GM12878 (cell line): Measurements from ENCODE around the gene TIA1. TPM values are rescaled to one million over a fixed set of nuclear protein-coding genes. Genes with fewer than 3 reads are reported as not detected.
A peak's percentile ranks its signal among the peaks of the same experiment; 100 is the strongest.

ENCODE experiments used
- ATAC-seq: fragments of 200-7000 bp; cut with Tn5 transposase; 3 replicates; pipeline ENCODE4 v1.9.1; 2020; ENCODE audit warnings: mild to moderate bottlenecking, moderate library complexity
- BruUV-seq: library from RNA; stranded (reverse); fragments of 400-500 nt; replicated peaks from 2 replicates; lab custom pipeline; 2021; lab: Mats Ljungman, UMichigan
- CTCF ChIA-PET: fragments of 300-600 bp; sonication (Branson Sonifier 250); formaldehyde crosslinking; extraction: SDS; loops from one replicate; lab custom pipeline; 2021; ENCODE audit warnings: inconsistent platforms; lab: Yijun Ruan, JAX
- POLR2A ChIA-PET: fragments of 350-600 bp; formaldehyde crosslinking; extraction: SDS; loops from one replicate; lab custom pipeline; 2021; ENCODE audit warnings: inconsistent platforms; lab: Charles Lee
- RAD21 ChIA-PET: fragments of 300-600 bp; sonication (Branson Sonifier 250); formaldehyde crosslinking; loops from one replicate; lab custom pipeline; 2023; ENCODE audit warnings: antibody characterized with exemption; ENCODE audit not compliant: unreplicated experiment; lab: Charles Lee
- SMC1A ChIA-PET: fragments of 300-600 bp; sonication (Branson Sonifier 250); formaldehyde crosslinking; loops from one replicate; lab custom pipeline; 2023; ENCODE audit not compliant: unreplicated experiment, uncharacterized antibody; lab: Charles Lee
- DNase-seq: peaks from one replicate; pipeline ENCODE4 v3.0.0-alpha.2; 2011; ENCODE audit warnings: low read depth, low spot score
- FAIRE-seq: peaks from 3 replicates; lab custom pipeline; 2011; peaks lifted over from hg19 to GRCh38; lab: Jason Lieb, UNC
- H2AFZ ChIP-seq: 2 replicates; pipeline ENCODE4 v1.6.0; 2011; ENCODE audit warnings: low read depth, low read length, control low read depth; ENCODE audit not compliant: control insufficient read depth
- H3K27ac ChIP-seq: 2 replicates; pipeline ENCODE4 v1.5.1; 2011; ENCODE audit warnings: control low read depth; ENCODE audit not compliant: control insufficient read depth, insufficient read depth
- H3K27me3 ChIP-seq, 2 experiments: replicated peaks in 1 of 2; 2 replicates each; pipeline versions ENCODE4 v1.6.0 to v1.6.1; 2011; ENCODE audit warnings: low read length in 1 of 2; ENCODE audit not compliant: control insufficient read depth in 2 of 2, insufficient read depth in 2 of 2
- H3K36me3 ChIP-seq, 2 experiments: 2 replicates each; pipeline ENCODE4 v1.5.1; 2011; ENCODE audit warnings: low read length in 1 of 2; ENCODE audit not compliant: control insufficient read depth in 2 of 2, insufficient read depth in 2 of 2
- H3K4me1 ChIP-seq: 2 replicates; pipeline ENCODE4 v1.6.1; 2011; ENCODE audit warnings: mild to moderate bottlenecking, low read length, moderate library complexity, mixed read lengths; ENCODE audit not compliant: control insufficient read depth, insufficient read depth
- H3K4me2 ChIP-seq: 2 replicates; pipeline ENCODE4 v1.6.0; 2011; ENCODE audit warnings: control low read depth; ENCODE audit not compliant: control insufficient read depth, insufficient read depth
- H3K4me3 ChIP-seq: fragments of 200-600 bp; sonication (generic); 2 replicates; pipeline ENCODE4 v1.5.1; 2016
- H3K79me2 ChIP-seq: 2 replicates; pipeline ENCODE4 v1.6.0; 2011; ENCODE audit warnings: low read length; ENCODE audit not compliant: control insufficient read depth, insufficient read depth
- H3K9ac ChIP-seq: 2 replicates; pipeline ENCODE4 v1.8.0; 2011; ENCODE audit warnings: low read length, control low read depth, mixed read lengths; ENCODE audit not compliant: control insufficient read depth, insufficient read depth
- H3K9me3 ChIP-seq: replicated peaks from 3 replicates; pipeline ENCODE4 v1.5.1; 2011; ENCODE audit warnings: mild to moderate bottlenecking, low read length; ENCODE audit not compliant: control insufficient read depth, insufficient read depth
- H4K20me1 ChIP-seq: 2 replicates; pipeline ENCODE4 v1.6.0; 2011; ENCODE audit not compliant: control insufficient read depth, insufficient read depth
- BCL3 ChIP-seq: IDR thresholded peaks from 2 replicates; pipeline ENCODE4 v1.6.1; 2011; ENCODE audit warnings: borderline replicate concordance, low read depth, mild to moderate bottlenecking, moderate library complexity, low read length; ENCODE audit not compliant: insufficient read depth, poor library complexity, severe bottlenecking
- FOXK2 ChIP-seq: fragments of 450-650 bp; IDR thresholded peaks from 2 replicates; pipeline ENCODE4 v1.6.1; 2017; ENCODE audit warnings: mild to moderate bottlenecking, moderate library complexity
- MAX ChIP-seq: IDR thresholded peaks from 2 replicates; pipeline ENCODE4 v1.6.1; 2012; ENCODE audit warnings: low read depth, low read length, improper control_type of control experiment
- MEF2B ChIP-seq: fragments of 450-650 bp; IDR thresholded peaks from 2 replicates; pipeline ENCODE4 v1.6.1; 2018; ENCODE audit warnings: mild to moderate bottlenecking, moderate library complexity; ENCODE audit not compliant: partially characterized antibody, poor library complexity, severe bottlenecking
- RB1 ChIP-seq: fragments of 450-650 bp; formaldehyde crosslinking; IDR thresholded peaks from 2 replicates; pipeline ENCODE4 v1.6.1; 2017; ENCODE audit warnings: mild to moderate bottlenecking, borderline replicate concordance
- SMAD1 ChIP-seq: fragments of 450-650 bp; IDR thresholded peaks from 2 replicates; pipeline ENCODE4 v1.6.1; 2018; ENCODE audit warnings: mild to moderate bottlenecking, low read depth; ENCODE audit not compliant: partially characterized antibody
- SP1 ChIP-seq: IDR thresholded peaks from one replicate; pipeline ENCODE4 v1.6.1; 2011; ENCODE audit warnings: low read depth, low read length
- SUPT20H ChIP-seq: IDR thresholded peaks from 2 replicates; pipeline ENCODE4 v1.6.1; 2011; ENCODE audit warnings: low read depth, mild to moderate bottlenecking, low read length, moderate library complexity, borderline replicate concordance; ENCODE audit not compliant: control insufficient read depth
- ZNF592 ChIP-seq: fragments of 450-650 bp; IDR thresholded peaks from 2 replicates; pipeline ENCODE4 v1.6.1; 2017; ENCODE audit warnings: mild to moderate bottlenecking, moderate library complexity
- ZSCAN29 ChIP-seq: fragments of 450-650 bp; IDR thresholded peaks from 2 replicates; pipeline ENCODE4 v1.6.1; 2017; ENCODE audit warnings: mild to moderate bottlenecking, moderate library complexity
- WGBS: methylation state at CpG from one replicate; pipeline ENCODE4 v1.1.6; 2016; ENCODE audit warnings: low lambda C conversion rate; ENCODE audit not compliant: insufficient replicate concordance, insufficient coverage; ENCODE audit errors: missing lambda C conversion rate; 5-methylcytosine and 5-hydroxymethylcytosine counted together
- in situ Hi-C: fragments of 300-500 bp; cut with MboI; formaldehyde crosslinking; loops from 9 replicates; pipeline ENCODE4 v1.14.3; 2018; ENCODE audit warnings: mixed read lengths
- intact Hi-C: fragments of 100-400 bp; cut with micrococcal nuclease; formaldehyde crosslinking; loops from one replicate; pipeline ENCODE4 v1.14.2; 2022; ENCODE audit not compliant: unreplicated experiment
- polyA plus RNA-seq, 11 experiments: library from polyadenylated mRNA; depleted of rRNA in 4 of 11; unstranded in 6 of 11; stranded (reverse) in 5 of 11; fragments of >200 nt; fragmentation: Nextera tagmentation in 4 of 11; fragmentation: Illumina TruSeq in 1 of 11; extraction: Ambion mirVana in 4 of 11; extraction: Trizol in 1 of 11; gene quantifications; 1 replicate in 1 of 11; 2 replicates in 10 of 11; pipeline versions ENCODE4 v1.2.1 to v1.2.3, GENCODE V29; 2011 to 2016; ENCODE audit warnings: inconsistent platforms in 2 of 11, missing spikeins in 2 of 11, low read depth in 1 of 11
- total RNA-seq, 4 experiments: library from RNA; depleted of rRNA in 3 of 4; stranded (reverse); fragments of >200 nt in 3 of 4; fragmentation: Illumina TruSeq in 1 of 4; extraction: Trizol in 1 of 4; gene quantifications; 2 replicates each; pipeline versions ENCODE4 v1.2.1 to v1.2.3, GENCODE V29; 2013 to 2021
- TF ChIP-seq, protein P1 (sequence below): IDR thresholded peaks from 2 replicates; pipeline ENCODE4 v1.6.1; 2011; ENCODE audit warnings: borderline replicate concordance, low read depth, mild to moderate bottlenecking, moderate library complexity, mixed read lengths, low read length; ENCODE audit not compliant: insufficient read depth; ENCODE audit errors: extremely low read length
- TF ChIP-seq, protein P2 (sequence below): fragments of 450-650 bp; IDR thresholded peaks from 2 replicates; pipeline ENCODE4 v1.6.1; 2017; ENCODE audit warnings: mild to moderate bottlenecking
- TF ChIP-seq, protein P3 (sequence below): IDR thresholded peaks from 2 replicates; pipeline ENCODE4 v1.6.1; 2012; ENCODE audit warnings: low read depth, low read length, improper control_type of control experiment

The TIA1 gene
- total and polyA plus RNA-seq, 10 of the 15 experiments (the other 5 are each of a cell fraction or from before 2014, with no cell fraction given) = 21.5 to 155 (median 67.0) TPM

DNA sequence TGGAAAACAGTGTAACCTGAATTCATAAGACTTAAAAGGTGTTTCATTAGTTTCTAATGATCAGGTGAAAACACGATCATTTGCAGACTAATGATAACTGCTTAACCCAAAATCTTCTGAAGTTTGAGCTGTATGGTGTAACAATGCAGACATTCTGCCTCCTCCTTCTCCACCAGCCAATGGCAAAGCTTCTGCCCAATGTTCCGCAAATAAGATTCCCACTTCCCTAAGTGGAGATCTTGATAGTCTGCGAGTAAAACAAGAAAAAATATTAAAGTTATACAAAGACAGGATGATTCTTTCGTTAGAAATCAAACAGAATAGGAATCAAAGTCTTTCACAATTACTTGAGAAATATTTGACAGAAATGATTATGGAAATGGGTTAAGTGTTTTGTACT is 65.7 kb downstream of the TIA1 start:
- no TSS peak for BruUV-seq
- H3K4me2 ChIP-seq = no peak overlapping the region
- POLR2A ChIA-PET = interaction anchor here (0.7 to 1.9 kb wide), 4 partner anchors 9 to 420 kb away, joined by 3 to 5 read pairs (median 4); no protein-coding TSS in a partner anchor
- H3K4me1 ChIP-seq = peaks cover 21% of the 10 kb centered on the region
- peak overlapping the region; percentile 42 for H2AFZ ChIP-seq
- RAD21 ChIA-PET = interaction anchor here (0.7 to 3.1 kb wide), 6 partner anchors 8 to 269 kb away, joined by 3 to 19 read pairs (median 4); partner anchors contain the start of genes C2orf42, MXD1 and SNRPG
- 63% methylated on average over 4 of the region's 4 CpGs for WGBS
- no peak overlapping the region; the same call in 1 of the 2 replicates for H3K27ac ChIP-seq
- no peaks in the 10 kb centered on the region for H3K9me3 ChIP-seq
- intact Hi-C loops (no loop called here), in situ Hi-C loops (no loop called here)
- SMC1A ChIA-PET = interaction anchor here (0.6 to 4.3 kb wide), 6 partner anchors 9 to 78 kb away, joined by 3 to 29 read pairs (median 3); no protein-coding TSS in a partner anchor
- ATAC-seq = no peak
- no peaks in the 10 kb centered on the region for H3K36me3 ChIP-seq
- no peak overlapping the region for H3K9ac ChIP-seq
- no peak for DNase-seq
- CTCF ChIA-PET = interaction anchor here (0.6 to 2.0 kb wide), 6 partner anchors 23 to 458 kb away, joined by 3 to 12 read pairs (median 3); no protein-coding TSS in a partner anchor
- no peaks in the 10 kb centered on the region for H3K27me3 ChIP-seq
- no peaks in the 10 kb centered on the region for H4K20me1 ChIP-seq
- no peak overlapping the region for H3K4me3 ChIP-seq
- FAIRE-seq = no peak
- no peaks in the 10 kb centered on the region for H3K79me2 ChIP-seq
- TF ChIP-seq, protein P1, sequence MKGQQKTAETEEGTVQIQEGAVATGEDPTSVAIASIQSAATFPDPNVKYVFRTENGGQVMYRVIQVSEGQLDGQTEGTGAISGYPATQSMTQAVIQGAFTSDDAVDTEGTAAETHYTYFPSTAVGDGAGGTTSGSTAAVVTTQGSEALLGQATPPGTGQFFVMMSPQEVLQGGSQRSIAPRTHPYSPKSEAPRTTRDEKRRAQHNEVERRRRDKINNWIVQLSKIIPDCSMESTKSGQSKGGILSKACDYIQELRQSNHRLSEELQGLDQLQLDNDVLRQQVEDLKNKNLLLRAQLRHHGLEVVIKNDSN = no peak
- TF ChIP-seq, protein P2, sequence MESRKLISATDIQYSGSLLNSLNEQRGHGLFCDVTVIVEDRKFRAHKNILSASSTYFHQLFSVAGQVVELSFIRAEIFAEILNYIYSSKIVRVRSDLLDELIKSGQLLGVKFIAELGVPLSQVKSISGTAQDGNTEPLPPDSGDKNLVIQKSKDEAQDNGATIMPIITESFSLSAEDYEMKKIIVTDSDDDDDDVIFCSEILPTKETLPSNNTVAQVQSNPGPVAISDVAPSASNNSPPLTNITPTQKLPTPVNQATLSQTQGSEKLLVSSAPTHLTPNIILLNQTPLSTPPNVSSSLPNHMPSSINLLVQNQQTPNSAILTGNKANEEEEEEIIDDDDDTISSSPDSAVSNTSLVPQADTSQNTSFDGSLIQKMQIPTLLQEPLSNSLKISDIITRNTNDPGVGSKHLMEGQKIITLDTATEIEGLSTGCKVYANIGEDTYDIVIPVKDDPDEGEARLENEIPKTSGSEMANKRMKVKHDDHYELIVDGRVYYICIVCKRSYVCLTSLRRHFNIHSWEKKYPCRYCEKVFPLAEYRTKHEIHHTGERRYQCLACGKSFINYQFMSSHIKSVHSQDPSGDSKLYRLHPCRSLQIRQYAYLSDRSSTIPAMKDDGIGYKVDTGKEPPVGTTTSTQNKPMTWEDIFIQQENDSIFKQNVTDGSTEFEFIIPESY = no peak
- TF ChIP-seq RB1 (no peak), ZNF592 (no peak), SMAD1 (no peak), MEF2B (no peak), SUPT20H (no peak), MAX (no peak), BCL3 (no peak), ZSCAN29 (no peak), FOXK2 (no peak), SP1 (no peak)
- TF ChIP-seq, protein P3, sequence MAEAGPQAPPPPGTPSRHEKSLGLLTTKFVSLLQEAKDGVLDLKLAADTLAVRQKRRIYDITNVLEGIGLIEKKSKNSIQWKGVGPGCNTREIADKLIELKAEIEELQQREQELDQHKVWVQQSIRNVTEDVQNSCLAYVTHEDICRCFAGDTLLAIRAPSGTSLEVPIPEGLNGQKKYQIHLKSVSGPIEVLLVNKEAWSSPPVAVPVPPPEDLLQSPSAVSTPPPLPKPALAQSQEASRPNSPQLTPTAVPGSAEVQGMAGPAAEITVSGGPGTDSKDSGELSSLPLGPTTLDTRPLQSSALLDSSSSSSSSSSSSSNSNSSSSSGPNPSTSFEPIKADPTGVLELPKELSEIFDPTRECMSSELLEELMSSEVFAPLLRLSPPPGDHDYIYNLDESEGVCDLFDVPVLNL = no peak
